H1 (cell line): ENCODE measurements around the gene VWA3B. TPM values are rescaled to one million over a fixed set of nuclear protein-coding genes. Genes with fewer than 3 reads are reported as not detected.

Experiments
- CTCF ChIA-PET: fragments of 300-600 bp; sonication (Branson Sonifier 250); formaldehyde crosslinking; loops from one replicate; lab custom pipeline; 2021; ENCODE audit not compliant: partially characterized antibody; lab: Charles Lee
- POLR2A ChIA-PET: fragments of 300-600 bp; sonication (Branson Sonifier 250); formaldehyde crosslinking; loops from one replicate; lab custom pipeline; 2021; ENCODE audit warnings: inconsistent platforms; ENCODE audit not compliant: partially characterized antibody; lab: Charles Lee
- DNase-seq, 2 experiments: peaks; one replicate each; pipeline versions ENCODE4 v3.0.0 to v3.0.0-alpha.2; 2010 to 2022; ENCODE audit warnings: low spot score in 2 of 2, low read depth in 1 of 2, mixed read lengths in 1 of 2
- FAIRE-seq: peaks from 2 replicates; lab custom pipeline; 2011; peaks lifted over from hg19 to GRCh38; lab: Jason Lieb, UNC
- H2AFZ ChIP-seq: 2 replicates; pipeline ENCODE4 v1.8.1; 2012; ENCODE audit warnings: low read length, inconsistent platforms
- H2AK5ac ChIP-seq: 2 replicates; pipeline ENCODE4 v1.6.1; 2013; ENCODE audit warnings: low read depth, low read length
- H2BK120ac ChIP-seq: replicated peaks from 2 replicates; pipeline ENCODE3; 2013; ENCODE audit warnings: low read depth, low read length, inconsistent platforms
- H2BK12ac ChIP-seq: 2 replicates; pipeline ENCODE4 v1.6.1; 2013; ENCODE audit warnings: low read depth, low read length
- H2BK15ac ChIP-seq: 2 replicates; pipeline ENCODE4 v1.6.1; 2013; ENCODE audit warnings: low read length
- H2BK20ac ChIP-seq: 2 replicates; pipeline ENCODE4 v1.6.1; 2013; ENCODE audit warnings: low read length
- H2BK5ac ChIP-seq: 2 replicates; pipeline ENCODE4 v1.6.1; 2013; ENCODE audit warnings: low read depth, low read length
- H3K14ac ChIP-seq: 2 replicates; pipeline ENCODE4 v1.6.1; 2013; ENCODE audit warnings: inconsistent platforms; ENCODE audit not compliant: insufficient read length
- H3K18ac ChIP-seq: 2 replicates; pipeline ENCODE4 v1.6.1; 2013; ENCODE audit warnings: low read length; ENCODE audit errors: extremely low read depth
- H3K23ac ChIP-seq: 2 replicates; pipeline ENCODE4 v1.6.1; 2013; ENCODE audit warnings: inconsistent platforms; ENCODE audit not compliant: insufficient read length
- H3K23me2 ChIP-seq: 2 replicates; pipeline ENCODE4 v1.6.1; 2013; ENCODE audit warnings: low read depth, low read length
- H3K27ac ChIP-seq: 2 replicates; pipeline ENCODE4 v1.6.1; 2011; ENCODE audit warnings: low read depth, low read length, inconsistent platforms
- H3K27me3 ChIP-seq, 4 experiments: replicated peaks in 1 of 4; 1 replicate in 1 of 4; 2 replicates in 3 of 4; pipeline versions ENCODE4 v1.6.1 to v1.8.1; 2011 to 2013; ENCODE audit warnings: low read length in 3 of 4, mild to moderate bottlenecking in 3 of 4, inconsistent platforms in 2 of 4, mixed read lengths in 2 of 4, moderate library complexity in 1 of 4; ENCODE audit not compliant: control insufficient read depth in 3 of 4, insufficient read depth in 3 of 4; ENCODE audit errors: extremely low read depth in 1 of 4
- H3K36me3 ChIP-seq, 4 experiments: 2 replicates each; pipeline versions ENCODE4 v1.6.1 to v1.8.1; 2011 to 2013; ENCODE audit warnings: mild to moderate bottlenecking in 4 of 4, low read length in 3 of 4, moderate library complexity in 2 of 4, control low read depth in 1 of 4, inconsistent platforms in 1 of 4; ENCODE audit not compliant: insufficient read depth in 4 of 4, control insufficient read depth in 2 of 4
- H3K4ac ChIP-seq: replicated peaks from 2 replicates; pipeline ENCODE3; 2013; ENCODE audit warnings: low read length, low read depth, mixed read lengths, inconsistent platforms; ENCODE audit not compliant: insufficient read length
- H3K4me1 ChIP-seq, 4 experiments: replicated peaks in 1 of 4; 1 replicate in 1 of 4; 2 replicates in 3 of 4; pipeline versions ENCODE4 v1.6.1 to v1.8.1; 2011 to 2013; ENCODE audit warnings: low read length in 3 of 4, inconsistent platforms in 2 of 4, mixed read lengths in 1 of 4; ENCODE audit not compliant: insufficient read depth in 4 of 4, control insufficient read depth in 3 of 4
- H3K4me2 ChIP-seq, 2 experiments: 2 replicates each; pipeline versions ENCODE4 v1.6.1 to v1.8.1; 2011 to 2013; ENCODE audit warnings: low read depth in 2 of 2, low read length in 2 of 2, control low read depth in 1 of 2, inconsistent platforms in 1 of 2, mild to moderate bottlenecking in 1 of 2; ENCODE audit not compliant: insufficient read depth in 1 of 2
- H3K4me3 ChIP-seq, 4 experiments: fragments of 200-600, 300-600 bp in 1 of 4; sonication (generic), shearing (Covaris generic), sonication (Bioruptor Twin) in 1 of 4; 2 replicates each; pipeline versions ENCODE4 v1.5.1 to v1.8.1; 2011 to 2016; ENCODE audit warnings: low read length in 4 of 4, low read depth in 3 of 4, control low read depth in 2 of 4, inconsistent platforms in 2 of 4, mild to moderate bottlenecking in 2 of 4, mixed read lengths in 1 of 4, moderate library complexity in 1 of 4; ENCODE audit not compliant: insufficient read depth in 2 of 4; ENCODE audit errors: extremely low read depth in 1 of 4
- H3K56ac ChIP-seq: replicated peaks from 2 replicates; pipeline ENCODE3; 2013; ENCODE audit warnings: low read depth, mild to moderate bottlenecking, mixed read lengths, low read length, inconsistent platforms; ENCODE audit not compliant: insufficient read length
- H3K79me1 ChIP-seq: 2 replicates; pipeline ENCODE4 v1.6.1; 2013; ENCODE audit warnings: low read depth, low read length, control low read depth
- H3K79me2 ChIP-seq, 2 experiments: 2 replicates each; pipeline versions ENCODE4 v1.6.1 to v1.8.1; 2012 to 2013; ENCODE audit warnings: low read length in 2 of 2, mild to moderate bottlenecking in 2 of 2, inconsistent platforms in 1 of 2; ENCODE audit not compliant: insufficient read depth in 2 of 2, control insufficient read depth in 1 of 2
- H3K9ac ChIP-seq, 4 experiments: replicated peaks in 1 of 4; 1 replicate in 1 of 4; 2 replicates in 3 of 4; pipeline versions ENCODE4 v1.6.1 to v1.8.1; 2011 to 2013; ENCODE audit warnings: low read depth in 3 of 4, low read length in 3 of 4, control low read depth in 2 of 4, mild to moderate bottlenecking in 2 of 4, moderate library complexity in 2 of 4, inconsistent platforms in 1 of 4; ENCODE audit errors: extremely low read depth in 1 of 4
- H3K9me3 ChIP-seq, 2 experiments: 2 replicates each; pipeline versions ENCODE4 v1.6.1 to v1.8.1; 2012 to 2013; ENCODE audit warnings: mild to moderate bottlenecking in 2 of 2, moderate library complexity in 2 of 2, control low read depth in 1 of 2, inconsistent platforms in 1 of 2, low read depth in 1 of 2, low read length in 1 of 2, mixed read lengths in 1 of 2; ENCODE audit not compliant: insufficient read depth in 2 of 2
- H4K20me1 ChIP-seq, 2 experiments: replicated peaks in 1 of 2; 2 replicates each; pipeline versions ENCODE3 to v1.8.1; 2011 to 2013; ENCODE audit warnings: inconsistent platforms in 2 of 2, low read length in 2 of 2, mild to moderate bottlenecking in 1 of 2; ENCODE audit not compliant: insufficient read depth in 2 of 2, control insufficient read depth in 1 of 2
- H4K5ac ChIP-seq: 2 replicates; pipeline ENCODE4 v1.6.1; 2013; ENCODE audit warnings: low read length, low read depth, mixed read lengths, inconsistent platforms; ENCODE audit not compliant: insufficient read length
- H4K8ac ChIP-seq: 2 replicates; pipeline ENCODE4 v1.8.0; 2013; ENCODE audit warnings: mild to moderate bottlenecking, moderate library complexity, low read length, inconsistent platforms; ENCODE audit not compliant: insufficient read depth; ENCODE audit errors: extremely low read depth
- H4K91ac ChIP-seq: replicated peaks from 2 replicates; pipeline ENCODE3; 2013; ENCODE audit warnings: low read length, mixed read lengths, inconsistent platforms; ENCODE audit not compliant: insufficient read length
- CEBPB ChIP-seq: IDR thresholded peaks from 2 replicates; pipeline ENCODE4 v1.6.1; 2012; ENCODE audit warnings: low read depth, low read length
- FOSL1 ChIP-seq: IDR thresholded peaks from 2 replicates; pipeline ENCODE4 v1.6.1; 2011; ENCODE audit warnings: mild to moderate bottlenecking, low read depth, low read length, moderate library complexity; ENCODE audit not compliant: insufficient read depth
- GABPA ChIP-seq: IDR thresholded peaks from 2 replicates; pipeline ENCODE4 v1.6.1; 2011; ENCODE audit warnings: mild to moderate bottlenecking, low read length, moderate library complexity, borderline replicate concordance; ENCODE audit not compliant: insufficient read depth
- KDM4A ChIP-seq: IDR thresholded peaks from one replicate; pipeline ENCODE4 v1.7.1; 2012; ENCODE audit warnings: low read depth, mild to moderate bottlenecking, moderate library complexity, low read length, inconsistent platforms; ENCODE audit not compliant: severe bottlenecking
- MAFK ChIP-seq: IDR thresholded peaks from 2 replicates; pipeline ENCODE4 v1.6.1; 2012; ENCODE audit warnings: low read depth, mild to moderate bottlenecking, improper control_type of control experiment, low read length
- NRF1 ChIP-seq: IDR thresholded peaks from 2 replicates; pipeline ENCODE4 v1.6.1; 2011; ENCODE audit warnings: mild to moderate bottlenecking, low read depth, low read length, improper control_type of control experiment
- POLR2A ChIP-seq, 2 experiments: IDR thresholded peaks; 1 replicate in 1 of 2; 2 replicates in 1 of 2; pipeline ENCODE4 v1.6.1; 2011; ENCODE audit warnings: low read depth in 2 of 2, low read length in 2 of 2, mild to moderate bottlenecking in 2 of 2; ENCODE audit errors: control extremely low read depth in 1 of 2
- RBBP5 ChIP-seq: IDR thresholded peaks from 2 replicates; pipeline ENCODE4 v1.7.1; 2012; ENCODE audit warnings: low read depth, mild to moderate bottlenecking, inconsistent platforms, low read length, moderate library complexity, borderline replicate concordance
- RFX5 ChIP-seq: IDR thresholded peaks from 2 replicates; pipeline ENCODE4 v1.6.1; 2011; ENCODE audit warnings: low read depth, low read length, improper control_type of control experiment, borderline replicate concordance
- RXRA ChIP-seq: IDR thresholded peaks from 2 replicates; pipeline ENCODE4 v1.6.1; 2011; ENCODE audit warnings: low read depth, mild to moderate bottlenecking, low read length, moderate library complexity; ENCODE audit not compliant: insufficient read depth
- SAP30 ChIP-seq: fragments of 300-600 bp; sonication (generic); IDR thresholded peaks from 2 replicates; pipeline ENCODE4 v1.7.1; 2012; ENCODE audit warnings: low read length, moderate library complexity, mild to moderate bottlenecking, inconsistent platforms; ENCODE audit not compliant: insufficient read depth, insufficient replicate concordance
- TAF7 ChIP-seq: optimal IDR thresholded peaks from 2 replicates; pipeline ENCODE3; 2011; ENCODE audit warnings: low read depth, mild to moderate bottlenecking, inconsistent platforms, low read length, moderate library complexity, borderline replicate concordance
- TBP ChIP-seq: IDR thresholded peaks from 2 replicates; pipeline ENCODE4 v1.6.1; 2011; ENCODE audit warnings: low read depth, low read length, improper control_type of control experiment
- TCF12 ChIP-seq: IDR thresholded peaks from 2 replicates; pipeline ENCODE4 v1.6.1; 2011; ENCODE audit warnings: low read depth, mild to moderate bottlenecking, low read length
- WGBS, 2 experiments: shearing (Covaris generic) in 1 of 2; methylation state at CpG; one replicate each; pipeline versions ENCODE4 v1.1.6 to v1.1.7; 2013 to 2015; ENCODE audit warnings: low lambda C conversion rate in 2 of 2, mixed read lengths in 2 of 2, inconsistent platforms in 1 of 2, low coverage in 1 of 2, missing lambda C conversion rate in 1 of 2; ENCODE audit not compliant: insufficient replicate concordance in 2 of 2, insufficient coverage in 1 of 2, insufficient read length in 1 of 2; ENCODE audit errors: extremely low coverage in 1 of 2, missing lambda C conversion rate in 1 of 2; 5-methylcytosine and 5-hydroxymethylcytosine counted together
- polyA plus RNA-seq, 7 experiments: library from polyadenylated mRNA; depleted of rRNA in 3 of 7; stranded (reverse) in 5 of 7; unstranded in 2 of 7; fragments of >200 nt in 5 of 7; fragments of 200-250 nt in 2 of 7; gene quantifications; 1 replicate in 5 of 7; 2 replicates in 1 of 7; 4 replicates in 1 of 7; pipeline versions ENCODE4 v1.2.1 to v1.2.3, GENCODE V29; 2011 to 2013; ENCODE audit warnings: missing spikeins in 2 of 7, mixed read lengths in 2 of 7
- total RNA-seq: library from RNA; stranded (reverse); fragmentation: NEBNext Ultra II Directional; extraction: Animal tissue kit (Norgen Biotek cat#: 25700); gene quantifications from 2 replicates; pipeline ENCODE4 v1.2.1, GENCODE V29; 2021

VWA3B gene
- total and polyA plus RNA-seq, 2 of the 8 experiments (the other 6 are each of a cell fraction or from before 2014, with no cell fraction given) = not detected

- H3K27me3 ChIP-seq = 0 out of 7 replicates have a peak, but pooled peaks cover 0 to 3% (median 0%) of the 10 kb centered on the region in 4 experiments
- H2BK5ac ChIP-seq = no peak overlapping the region
- H3K9ac ChIP-seq = no peak overlapping the region
- H3K4me1 ChIP-seq = no peaks in the 10 kb centered on the region
- no peak overlapping the region for H3K18ac ChIP-seq
- H3K23me2 ChIP-seq = no peaks in the 10 kb centered on the region
- no peaks in the 10 kb centered on the region for H4K20me1 ChIP-seq
- CTCF ChIA-PET = interaction anchor here (2.1 to 2.9 kb wide), 2 partner anchors 12 to 80 kb away, joined by 7 to 8 read pairs; no protein-coding TSS in a partner anchor
- H3K4me2 ChIP-seq = no peak overlapping the region
- no peak overlapping the region for H2BK15ac ChIP-seq
- no peak overlapping the region for H3K4me3 ChIP-seq
- no peak overlapping the region for H4K91ac ChIP-seq
- no peak overlapping the region for H3K27ac ChIP-seq
- no peaks in the 10 kb centered on the region for H3K9me3 ChIP-seq
- H3K79me1 ChIP-seq = no peaks in the 10 kb centered on the region
- H2AK5ac ChIP-seq = no peak overlapping the region
- DNase-seq = no peak
- H2BK12ac ChIP-seq = no peak overlapping the region
- no peak overlapping the region for H3K4ac ChIP-seq
- no peaks in the 10 kb centered on the region for H3K79me2 ChIP-seq
- H2AFZ ChIP-seq = 0 out of 2 replicates have a peak overlapping the region, but pooled peaks have one; percentile 38
- no peak overlapping the region for H2BK120ac ChIP-seq
- no peak for FAIRE-seq
- no peak overlapping the region for H2BK20ac ChIP-seq
- H4K8ac ChIP-seq = no peak overlapping the region
- H3K36me3 ChIP-seq = no peaks in the 10 kb centered on the region
- H4K5ac ChIP-seq = no peak overlapping the region
- WGBS, 2 experiments = 85% methylated on average over 8 of the region's 8 CpGs; no CpG with 5 or more reads in 1 of the 2 experiments
- no peak overlapping the region for H3K14ac ChIP-seq
- no peak overlapping the region for H3K23ac ChIP-seq
- POLR2A ChIA-PET = no interaction called here
- H3K56ac ChIP-seq = no peak overlapping the region
- no peak for TF ChIP-seq RBBP5
- TF ChIP-seq FOSL1 = no peak
- no peak for TF ChIP-seq MAFK
- TF ChIP-seq TAF7 = no peak
- no peak for TF ChIP-seq TBP
- TF ChIP-seq CEBPB = no peak
- no peak for TF ChIP-seq KDM4A
- no peak for TF ChIP-seq TCF12
- no peak for TF ChIP-seq NRF1
- no peak for TF ChIP-seq SAP30
- no peak for TF ChIP-seq RXRA
- no peak for TF ChIP-seq GABPA
- no peak for TF ChIP-seq POLR2A (IDR thresholded peaks at IDR 0.05; ENCODE audit: control extremely low read depth in 1 of 2, low read depth in 2 of 2, low read length in 2 of 2)
- TF ChIP-seq RFX5 = no peak
Measured at GRCh38 chr2:98299211-98299905, 212.4 kb downstream of the VWA3B start.
